Left ventricle myocardium superior (tissue), 1 donor: ENCODE measurements around the gene FIGNL2. TPM values are rescaled to one million over a fixed set of nuclear protein-coding genes. Genes with fewer than 3 reads are reported as not detected.
"Not testable (repeated sequence)": the region's sequence is repeated elsewhere in the genome, so short reads cannot be mapped to it uniquely, and the experiment has no call there.

Experiments
- ATAC-seq: fragments of 200-7000 bp; cut with Tn5 transposase; one replicate; pipeline ENCODE4 v1.9.1; 2020; ENCODE audit warnings: mild to moderate bottlenecking, moderate library complexity
- DNase-seq: peaks from one replicate; pipeline ENCODE4 v3.0.0-alpha.2; 2020
- intact Hi-C: fragments of 100-400 bp; cut with micrococcal nuclease; formaldehyde crosslinking; loops from one replicate; pipeline ENCODE4 v1.11.0; 2022
- total RNA-seq: library from RNA; stranded (reverse); fragmentation: NEBNext Ultra II Directional; extraction: Animal tissue kit (Norgen Biotek cat#: 25700); gene quantifications from one replicate; pipeline ENCODE4 v1.2.1, GENCODE V29; 2021
- donor health status: DM: no; HTN: yes; CAD: no; lungs with severe emphysema.

Gene FIGNL2
- total RNA-seq, 1 donor from 2014 or later: 0.35 TPM

GRCh38 chr12:51798051-51798450 lies 50.5 kb downstream of the FIGNL2 start:
- DNase-seq, intact Hi-C loops, ATAC-seq: not testable (repeated sequence)

GRCh38 chr12:51797301-51797700 lies 51.2 kb downstream of the FIGNL2 start:
- DNase-seq (no peak), ATAC-seq (no peak)
- intact Hi-C loops: no loop called here

- DNase-seq (no peak), ATAC-seq (no peak)
- intact Hi-C loops: no loop called here
These were observed 55.3 kb downstream of the FIGNL2 start for GRCh38 chr12:51793201-51793600.

- DNase-seq (no peak), ATAC-seq (no peak)
- intact Hi-C loops: no loop called here
These were observed 56.1 kb downstream of the FIGNL2 start for GRCh38 chr12:51792417-51792816.

- intact Hi-C loops: no loop called here
These were observed 59.6 kb downstream of the FIGNL2 start for GRCh38 chr12:51788876-51789275.

GRCh38 chr12:51785906-51786305 lies 62.6 kb downstream of the FIGNL2 start:
- DNase-seq: no peak
- intact Hi-C loops: no loop called here
- no peak for ATAC-seq

More at GRCh38 chr12:51788876-51789275, 59.6 kb downstream of the FIGNL2 start:
- DNase-seq (no peak), ATAC-seq (no peak)

- intact Hi-C loops: no loop called here
- no peak for DNase-seq
- no peak for ATAC-seq
These were observed 63.8 kb downstream of the FIGNL2 start for GRCh38 chr12:51784688-51785087.

- DNase-seq (no peak), ATAC-seq (no peak)
- intact Hi-C loops: no loop called here
These were observed 68.6 kb downstream of the FIGNL2 start for GRCh38 chr12:51779876-51780275.

GRCh38 chr12:51777973-51778372 lies 70.5 kb downstream of the FIGNL2 start:
- DNase-seq (no peak), ATAC-seq (no peak)
- intact Hi-C loops: no loop called here

GRCh38 chr12:51777457-51777856 lies 71.1 kb downstream of the FIGNL2 start:
- intact Hi-C loops: no loop called here
- no peak for ATAC-seq
- DNase-seq: no peak

- intact Hi-C loops: no loop called here
- no peak for DNase-seq
- no peak for ATAC-seq
These were observed 73.6 kb downstream of the FIGNL2 start for GRCh38 chr12:51774933-51775332.

GRCh38 chr12:51773145-51773869 lies 75.2 kb downstream of the FIGNL2 start:
- no peak for DNase-seq
- ATAC-seq: no peak

GRCh38 chr12:51771008-51771407 lies 77.5 kb downstream of the FIGNL2 start:
- no peak for DNase-seq
- peak; percentile 62 for ATAC-seq
- intact Hi-C loops: no loop called here

More at GRCh38 chr12:51773145-51773869, 75.2 kb downstream of the FIGNL2 start:
- intact Hi-C loops: no loop called here

Other genes starting within 250 kb of the FIGNL2 start
- not detected for gene ANKRD33, start 39.4 kb upstream of the FIGNL2 start, total RNA-seq
- gene ACVRL1, start 58.8 kb upstream of the FIGNL2 start, total RNA-seq: 31.7 TPM
- gene ACVR1B, start 103.0 kb upstream of the FIGNL2 start, total RNA-seq: 11.2 TPM
- 22.2 TPM for gene TAMALIN, start 158.2 kb upstream of the FIGNL2 start, total RNA-seq
- 58.9 TPM for gene NR4A1, start 202.7 kb upstream of the FIGNL2 start, total RNA-seq
- 26.5 TPM for gene ATG101, start 221.3 kb upstream of the FIGNL2 start, total RNA-seq
- not detected for gene SMIM41, start 231.0 kb upstream of the FIGNL2 start, total RNA-seq